ENCODE data around the gene PLEKHG4.

Gene PLEKHG4

GRCh38 chr16:67264277-67264676 is 15.1 kb upstream of the PLEKHG4 start:
- no peak for DNase-seq

GRCh38 chr16:67264866-67265265 is 14.5 kb upstream of the PLEKHG4 start:
- no peak for DNase-seq

- no peak for DNase-seq
These were observed 13.5 kb upstream of the PLEKHG4 start for GRCh38 chr16:67265834-67266233.

- DNase-seq = no peak
These were observed 11.2 kb upstream of the PLEKHG4 start for GRCh38 chr16:67268136-67268579.

GRCh38 chr16:67269766-67270165 is 9.6 kb upstream of the PLEKHG4 start:
- no peak for DNase-seq

- DNase-seq = no peak
These were observed 8.4 kb upstream of the PLEKHG4 start for GRCh38 chr16:67270931-67271338.

GRCh38 chr16:67271446-67271845 is 7.9 kb upstream of the PLEKHG4 start:
- no peak for DNase-seq

GRCh38 chr16:67275321-67275720 is 4.0 kb upstream of the PLEKHG4 start:
- no peak for DNase-seq

- no peak for DNase-seq
These were observed 1.9 kb upstream of the PLEKHG4 start for GRCh38 chr16:67277294-67277998.

GRCh38 chr16:67277999-67278772 is 1.1 kb upstream of the PLEKHG4 start:
- no peak for DNase-seq

- DNase-seq = no peak
These were observed 498 bp upstream of the PLEKHG4 start for GRCh38 chr16:67278773-67279295.

- no peak for DNase-seq
These were observed 1.0 kb downstream of the PLEKHG4 start for GRCh38 chr16:67280090-67281015.

GRCh38 chr16:67281536-67282446 is 2.5 kb downstream of the PLEKHG4 start:
- DNase-seq = no peak

GRCh38 chr16:67282447-67282805 is 3.1 kb downstream of the PLEKHG4 start:
- no peak for DNase-seq

- DNase-seq = no peak
These were observed 3.9 kb downstream of the PLEKHG4 start for GRCh38 chr16:67283039-67283825.

- no peak for DNase-seq
These were observed 4.7 kb downstream of the PLEKHG4 start for GRCh38 chr16:67283826-67284555.

- no peak for DNase-seq
These were observed 5.6 kb downstream of the PLEKHG4 start for GRCh38 chr16:67284699-67285646.

- DNase-seq = no peak
These were observed 7.3 kb downstream of the PLEKHG4 start for GRCh38 chr16:67286441-67287235.
